ENCODE measurements around the gene KCNAB3. TPM values are rescaled to one million over a fixed set of nuclear protein-coding genes. Genes with fewer than 3 reads are reported as not detected.

The KCNAB3 gene
- total and polyA plus RNA-seq, 9 of the 15 experiments (the other 6 are each of a cell fraction or from before 2014, with no cell fraction given): 0.03 to 2.5 (median 1.1) TPM

- TF ChIP-seq MNT (conservative IDR thresholded peaks at IDR 0.05) (peak; percentile 60 to 70), POLR2A (conservative IDR thresholded peaks at IDR 0.05) (peak; percentile 70), ZKSCAN8 (CRISPR knock-in tag; IDR thresholded peaks at IDR 0.05) (no peak), ZNF431 (CRISPR knock-in tag; IDR thresholded peaks at IDR 0.05) (peak; percentile 86), HES1 (IDR thresholded peaks at IDR 0.05; ENCODE audit: low read depth) (peak; percentile 72; the same call in 1 of the 2 replicates), HDAC6 (IDR thresholded peaks at IDR 0.05; ENCODE audit: low read depth, low read length) (no peak), RBFOX2 (IDR thresholded peaks at IDR 0.05; ENCODE audit: low read depth, low read length) (peak; percentile 91), TAF9B (IDR thresholded peaks at IDR 0.05; ENCODE audit: partially characterized antibody) (no peak), ZNF668 (CRISPR knock-in tag; IDR thresholded peaks at IDR 0.05) (0 out of 2 replicates have a peak, but pooled peaks have one; percentile 6), FOSL1 (tag; conservative IDR thresholded peaks at IDR 0.05) (peak; percentile 34; the same call in 1 of the 2 replicates), STAG1 (CRISPR knock-in tag; IDR thresholded peaks at IDR 0.05; ENCODE audit: borderline replicate concordance) (peak; percentile 5; the same call in 1 of the 2 replicates), CBFB (CRISPR knock-in tag; IDR thresholded peaks at IDR 0.05) (peak; percentile 39; the same call in 1 of the 2 replicates), RCOR1 (IDR thresholded peaks at IDR 0.05; ENCODE audit: borderline replicate concordance in 1 of 2, low read depth in 2 of 2, low read length in 2 of 2) (no peak; a peak in 1 of 4 replicates), LCOR (CRISPR knock-in tag; IDR thresholded peaks at IDR 0.05) (peak; percentile 90), NR3C1 (CRISPR knock-in tag; IDR thresholded peaks at IDR 0.05) (peak; percentile 92; the same call in 1 of the 2 replicates), MAZ (CRISPR knock-in tag; conservative IDR thresholded peaks at IDR 0.05 in 1 of 2, IDR thresholded peaks at IDR 0.05 in 1 of 2) (peak; percentile 33 to 37; a peak in 2 of 4 replicates), ZNF639 (CRISPR knock-in tag; conservative IDR thresholded peaks at IDR 0.05 in 1 of 2, IDR thresholded peaks at IDR 0.05 in 1 of 2) (peak in 1 of 2 experiments; percentile 78; a peak in 2 of 4 replicates), IRF2 (CRISPR knock-in tag; IDR thresholded peaks at IDR 0.05) (no peak), ATF1 (CRISPR knock-in tag; IDR thresholded peaks at IDR 0.05) (no peak), ATF1 (tag; IDR thresholded peaks at IDR 0.05) (peak; percentile 46)
These were observed 13.9 kb downstream of the KCNAB3 start, which contains the start of gene RNF227 (continued) for GRCh38 chr17:7915611-7916384.

Measured in K562 (cell line).